CD4-positive, alpha-beta T cell (primary cell): ENCODE data around the gene PAPSS2. TPM values are rescaled to one million over a fixed set of nuclear protein-coding genes. Genes with fewer than 3 reads are reported as not detected.

ENCODE experiments used
- ATAC-seq: fragments of 200-7000 bp; cut with Tn5 transposase; one replicate; pipeline ENCODE4 v1.10.0; 2022; ENCODE audit warnings: mild to moderate bottlenecking; ENCODE audit not compliant: poor library complexity
- CTCF ChIA-PET: fragments of 350-600 bp; sonication (Branson Sonifier 250); formaldehyde crosslinking; loops from one replicate; lab custom pipeline; 2021; ENCODE audit warnings: antibody characterized with exemption, inconsistent platforms; lab: Charles Lee
- POLR2A ChIA-PET: fragments of 350-600 bp; sonication (Branson Sonifier 250); formaldehyde crosslinking; loops from one replicate; lab custom pipeline; 2021; ENCODE audit warnings: antibody characterized with exemption, inconsistent platforms; lab: Charles Lee
- DNase-seq, 14 experiments: peaks; one replicate each; pipeline ENCODE4 v3.0.0-alpha.2; 2013 to 2020; ENCODE audit warnings: mixed read lengths in 2 of 14
- H3K27ac ChIP-seq, 2 donors: one replicate each; pipeline versions ENCODE4 v1.5.1 to v1.7.0; 2013; ENCODE audit warnings: low read length in 2 of 2, low read depth in 1 of 2, mild to moderate bottlenecking in 1 of 2
- H3K27me3 ChIP-seq, 2 experiments: 1 replicate in 1 of 2; 2 replicates in 1 of 2; pipeline versions ENCODE4 v1.6.1 to v1.7.0; 2013; ENCODE audit warnings: low read length in 2 of 2, control low read depth in 1 of 2, mild to moderate bottlenecking in 1 of 2, moderate library complexity in 1 of 2; ENCODE audit not compliant: insufficient read depth in 2 of 2, control insufficient read depth in 1 of 2
- H3K36me3 ChIP-seq: one replicate; pipeline ENCODE4 v1.6.1; 2013; ENCODE audit warnings: low read length, control low read depth; ENCODE audit not compliant: insufficient read depth
- H3K4me1 ChIP-seq: one replicate; pipeline ENCODE4 v1.6.1; 2013; ENCODE audit warnings: low read length, control low read depth; ENCODE audit not compliant: insufficient read depth
- H3K4me3 ChIP-seq: one replicate; pipeline ENCODE4 v1.5.1; 2013; ENCODE audit warnings: mild to moderate bottlenecking, low read length, moderate library complexity
- H3K9me3 ChIP-seq, 2 experiments: 1 replicate in 1 of 2; 2 replicates in 1 of 2; pipeline versions ENCODE4 v1.6.1 to v1.7.0; 2013; ENCODE audit warnings: low read length in 2 of 2, mild to moderate bottlenecking in 2 of 2, control low read depth in 1 of 2, moderate library complexity in 1 of 2; ENCODE audit not compliant: control insufficient read depth in 1 of 2, insufficient read depth in 1 of 2
- H3K27ac Mint-ChIP-seq: one replicate; pipeline ENCODE4 v1.8.0; 2020; ENCODE audit warnings: mixed read lengths
- H3K27me3 Mint-ChIP-seq: one replicate; pipeline ENCODE4 v1.8.0; 2021; ENCODE audit warnings: mixed read lengths
- H3K36me3 Mint-ChIP-seq: one replicate; pipeline ENCODE4 v1.8.0; 2021; ENCODE audit warnings: low read depth, mixed read lengths
- H3K4me1 Mint-ChIP-seq: one replicate; pipeline ENCODE4 v1.8.0; 2021; ENCODE audit warnings: low read depth, mixed read lengths
- H3K4me3 Mint-ChIP-seq: one replicate; pipeline ENCODE4 v1.8.0; 2020; ENCODE audit warnings: mild to moderate bottlenecking, mixed read lengths
- H3K9me3 Mint-ChIP-seq: one replicate; pipeline ENCODE4 v1.8.0; 2020; ENCODE audit warnings: mixed read lengths
- CTCF ChIP-seq: fragments of 200-600 bp; IDR thresholded peaks from one replicate; pipeline ENCODE4 v1.8.0; 2022; ENCODE audit warnings: antibody characterized with exemption, mild to moderate bottlenecking
- intact Hi-C, 2 experiments: fragments of 100-400 bp; cut with DNase I in 1 of 2; cut with micrococcal nuclease in 1 of 2; formaldehyde crosslinking; loops; one replicate each; pipeline versions ENCODE4 v1.15.1 to v1.9.0; 2023 to 2025; cut with DNase I, micrococcal nuclease
- total RNA-seq, 174 experiments: library from RNA in 2 of 174; stranded (reverse) in 2 of 174; gene quantifications; one replicate each; pipeline ENCODE4 v1.2.3 and lab custom pipeline; 2021 to 2026

Gene PAPSS2
- total RNA-seq, 2 experiments from 2014 or later, result not detected

- Histone ChIP-seq H3K4me3 (no peak overlapping the region), H3K36me3 (no peaks in the 10 kb centered on the region), H3K27ac (no peak overlapping the region), H3K27me3 (no peaks in the 10 kb centered on the region), H3K9me3 (no peaks in the 10 kb centered on the region), H3K4me1 (no peaks in the 10 kb centered on the region)
- H3K9me3 Mint-ChIP-seq, result no peaks in the 10 kb centered on the region
- no peak for ATAC-seq
- DNase-seq, result no peak
- no peaks in the 10 kb centered on the region for H3K36me3 Mint-ChIP-seq
- H3K27ac Mint-ChIP-seq, result no peak overlapping the region
- ChIA-PET POLR2A (no interaction called here), CTCF (no interaction called here)
- H3K4me1 Mint-ChIP-seq, result no peaks in the 10 kb centered on the region
- intact Hi-C loops, result no loop called here
- TF ChIP-seq CTCF, result no peak
- H3K27me3 Mint-ChIP-seq, result no peaks in the 10 kb centered on the region
- no peak overlapping the region for H3K4me3 Mint-ChIP-seq
These were observed 65.1 kb downstream of the PAPSS2 start for GRCh38 chr10:87724789-87725188.

GRCh38 chr10:87729940-87730339 lies 70.3 kb downstream of the PAPSS2 start:
- POLR2A ChIA-PET, result no interaction called here

GRCh38 chr10:87733081-87733480 lies 73.4 kb downstream of the PAPSS2 start:
- TF ChIP-seq CTCF, result no peak
- Histone ChIP-seq H3K4me3 (no peak overlapping the region), H3K9me3 (no peaks in the 10 kb centered on the region), H3K27me3 (peaks cover 0 to 11% of the 10 kb centered on the region in 2 experiments), H3K36me3 (no peaks in the 10 kb centered on the region), H3K4me1 (no peaks in the 10 kb centered on the region), H3K27ac (no peak overlapping the region)
- no peaks in the 10 kb centered on the region for H3K4me1 Mint-ChIP-seq
- H3K4me3 Mint-ChIP-seq, result no peak overlapping the region
- H3K36me3 Mint-ChIP-seq, result no peaks in the 10 kb centered on the region
- no peak for DNase-seq
- intact Hi-C loops, result no loop called here
- ATAC-seq, result no peak
- no peak overlapping the region for H3K27ac Mint-ChIP-seq
- no peaks in the 10 kb centered on the region for H3K9me3 Mint-ChIP-seq
- H3K27me3 Mint-ChIP-seq, result peaks cover 27% of the 10 kb centered on the region
- ChIA-PET CTCF (interaction anchor here (1.2 kb wide), 1 partner anchor 11 kb away, joined by 3 read pairs; no protein-coding TSS in a partner anchor), POLR2A (no interaction called here)

More at GRCh38 chr10:87729940-87730339, 70.3 kb downstream of the PAPSS2 start:
- no peak overlapping the region for H3K27ac ChIP-seq
- H3K4me3 ChIP-seq, result no peak overlapping the region
- intact Hi-C loops, result no loop called here
- CTCF ChIA-PET, result no interaction called here
- H3K36me3 ChIP-seq, result no peaks in the 10 kb centered on the region
- H3K4me1 ChIP-seq, result no peaks in the 10 kb centered on the region
- no peak for DNase-seq
- TF ChIP-seq CTCF, result no peak
- no peaks in the 10 kb centered on the region for H3K9me3 Mint-ChIP-seq
- no peak for ATAC-seq
- H3K4me1 Mint-ChIP-seq, result no peaks in the 10 kb centered on the region
- peaks cover 0 to 4% of the 10 kb centered on the region in 2 experiments for H3K27me3 ChIP-seq
- no peaks in the 10 kb centered on the region for H3K9me3 ChIP-seq
- H3K27ac Mint-ChIP-seq, result no peak overlapping the region
- peaks cover 7% of the 10 kb centered on the region for H3K27me3 Mint-ChIP-seq
- no peaks in the 10 kb centered on the region for H3K36me3 Mint-ChIP-seq
- H3K4me3 Mint-ChIP-seq, result no peak overlapping the region
